Measurements from ENCODE around the gene PTPN21.

DNA sequence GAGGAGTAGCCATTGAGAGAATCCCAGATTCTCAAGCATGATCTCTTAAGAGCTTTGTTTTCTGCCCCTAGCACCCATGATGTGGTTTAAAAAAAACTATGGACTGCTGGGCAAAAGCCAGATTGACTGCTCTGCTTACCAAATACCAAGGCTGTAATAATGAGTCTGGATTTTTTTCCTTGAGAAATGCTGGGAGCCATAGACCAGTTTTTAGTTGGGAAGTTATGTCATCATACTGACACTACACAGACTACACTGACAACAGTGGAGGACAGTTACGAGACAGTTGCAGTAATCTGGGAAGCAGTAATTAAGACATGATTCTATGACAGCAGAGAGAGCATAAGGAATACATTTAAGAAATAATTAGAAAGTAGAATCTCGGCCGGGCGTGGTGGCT, 133.5 kb downstream of the PTPN21 start:
- TF ChIP-seq, protein P1, sequence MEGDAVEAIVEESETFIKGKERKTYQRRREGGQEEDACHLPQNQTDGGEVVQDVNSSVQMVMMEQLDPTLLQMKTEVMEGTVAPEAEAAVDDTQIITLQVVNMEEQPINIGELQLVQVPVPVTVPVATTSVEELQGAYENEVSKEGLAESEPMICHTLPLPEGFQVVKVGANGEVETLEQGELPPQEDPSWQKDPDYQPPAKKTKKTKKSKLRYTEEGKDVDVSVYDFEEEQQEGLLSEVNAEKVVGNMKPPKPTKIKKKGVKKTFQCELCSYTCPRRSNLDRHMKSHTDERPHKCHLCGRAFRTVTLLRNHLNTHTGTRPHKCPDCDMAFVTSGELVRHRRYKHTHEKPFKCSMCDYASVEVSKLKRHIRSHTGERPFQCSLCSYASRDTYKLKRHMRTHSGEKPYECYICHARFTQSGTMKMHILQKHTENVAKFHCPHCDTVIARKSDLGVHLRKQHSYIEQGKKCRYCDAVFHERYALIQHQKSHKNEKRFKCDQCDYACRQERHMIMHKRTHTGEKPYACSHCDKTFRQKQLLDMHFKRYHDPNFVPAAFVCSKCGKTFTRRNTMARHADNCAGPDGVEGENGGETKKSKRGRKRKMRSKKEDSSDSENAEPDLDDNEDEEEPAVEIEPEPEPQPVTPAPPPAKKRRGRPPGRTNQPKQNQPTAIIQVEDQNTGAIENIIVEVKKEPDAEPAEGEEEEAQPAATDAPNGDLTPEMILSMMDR (IDR thresholded peaks at IDR 0.05), result no peak
- TF ChIP-seq EP300 (IDR thresholded peaks at IDR 0.05; ENCODE audit: low read depth), result no peak
